ENCODE data around the gene TMEM141.
"Not testable (repeated sequence)": the region's sequence is repeated elsewhere in the genome, so short reads cannot be mapped to it uniquely, and the experiment has no call there.

The TMEM141 gene

DNA sequence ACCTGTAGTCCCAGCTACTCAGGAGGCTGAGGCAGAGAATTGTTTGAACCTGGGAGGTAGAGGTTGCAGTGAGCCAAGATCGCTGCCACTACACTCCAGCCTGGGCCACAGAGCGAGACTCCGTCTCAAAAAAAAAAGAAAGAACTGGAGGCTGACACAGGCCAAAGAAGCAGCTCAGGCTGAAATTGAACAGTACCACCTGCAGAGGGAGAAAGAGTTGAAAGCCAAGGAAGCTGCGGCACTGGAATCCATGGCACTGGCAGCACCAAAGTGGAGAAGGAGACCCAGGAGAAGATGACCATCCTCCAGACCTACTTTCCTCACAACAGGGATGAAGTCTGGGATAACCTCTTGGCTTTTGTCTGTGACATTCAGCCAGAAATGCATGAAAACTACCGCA, 11.3 kb upstream of the TMEM141 start:
- no peak for DNase-seq (ENCODE audit: extremely low read depth, low read depth)

DNA sequence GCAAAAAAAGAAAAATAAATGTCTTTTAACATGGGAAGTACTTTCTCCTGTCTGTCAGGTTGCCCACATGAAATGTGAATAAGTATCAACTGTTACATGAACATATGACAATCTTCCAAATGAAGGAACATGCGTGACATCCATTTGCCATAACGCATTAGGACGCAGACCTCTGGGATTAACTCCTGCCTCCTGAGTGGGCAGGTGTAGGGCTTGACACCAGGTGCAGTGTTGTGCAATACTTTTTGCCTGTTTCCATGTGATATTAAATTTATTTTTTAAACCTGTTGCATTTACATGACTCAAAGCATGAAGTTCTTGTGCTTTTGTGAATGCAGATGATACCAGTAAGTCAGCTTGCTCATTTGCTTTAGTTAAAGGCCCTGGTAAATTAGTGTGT, 8.7 kb upstream of the TMEM141 start:
- DNase-seq (ENCODE audit: extremely low read depth, low read depth) = no peak
- TF ChIP-seq, protein P1, sequence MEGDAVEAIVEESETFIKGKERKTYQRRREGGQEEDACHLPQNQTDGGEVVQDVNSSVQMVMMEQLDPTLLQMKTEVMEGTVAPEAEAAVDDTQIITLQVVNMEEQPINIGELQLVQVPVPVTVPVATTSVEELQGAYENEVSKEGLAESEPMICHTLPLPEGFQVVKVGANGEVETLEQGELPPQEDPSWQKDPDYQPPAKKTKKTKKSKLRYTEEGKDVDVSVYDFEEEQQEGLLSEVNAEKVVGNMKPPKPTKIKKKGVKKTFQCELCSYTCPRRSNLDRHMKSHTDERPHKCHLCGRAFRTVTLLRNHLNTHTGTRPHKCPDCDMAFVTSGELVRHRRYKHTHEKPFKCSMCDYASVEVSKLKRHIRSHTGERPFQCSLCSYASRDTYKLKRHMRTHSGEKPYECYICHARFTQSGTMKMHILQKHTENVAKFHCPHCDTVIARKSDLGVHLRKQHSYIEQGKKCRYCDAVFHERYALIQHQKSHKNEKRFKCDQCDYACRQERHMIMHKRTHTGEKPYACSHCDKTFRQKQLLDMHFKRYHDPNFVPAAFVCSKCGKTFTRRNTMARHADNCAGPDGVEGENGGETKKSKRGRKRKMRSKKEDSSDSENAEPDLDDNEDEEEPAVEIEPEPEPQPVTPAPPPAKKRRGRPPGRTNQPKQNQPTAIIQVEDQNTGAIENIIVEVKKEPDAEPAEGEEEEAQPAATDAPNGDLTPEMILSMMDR (IDR thresholded peaks at IDR 0.05; ENCODE audit: low read depth, low read length) = no peak

More for the DNA sequence above, 11.3 kb upstream of the TMEM141 start:
- TF ChIP-seq, protein P1 (IDR thresholded peaks at IDR 0.05; ENCODE audit: low read depth, low read length) = no peak

GRCh38 chr9:136784249-136784996, 6.7 kb upstream of the TMEM141 start:
- TF ChIP-seq, protein P1 (IDR thresholded peaks at IDR 0.05; ENCODE audit: low read depth, low read length) = peak; percentile 15; the same call in 1 of the 2 replicates
- no peak for DNase-seq (ENCODE audit: extremely low read depth, low read depth)

- TF ChIP-seq, protein P1 (IDR thresholded peaks at IDR 0.05; ENCODE audit: low read depth, low read length) = no peak
Measured at GRCh38 chr9:136784997-136785361, 6.2 kb upstream of the TMEM141 start.

DNA sequence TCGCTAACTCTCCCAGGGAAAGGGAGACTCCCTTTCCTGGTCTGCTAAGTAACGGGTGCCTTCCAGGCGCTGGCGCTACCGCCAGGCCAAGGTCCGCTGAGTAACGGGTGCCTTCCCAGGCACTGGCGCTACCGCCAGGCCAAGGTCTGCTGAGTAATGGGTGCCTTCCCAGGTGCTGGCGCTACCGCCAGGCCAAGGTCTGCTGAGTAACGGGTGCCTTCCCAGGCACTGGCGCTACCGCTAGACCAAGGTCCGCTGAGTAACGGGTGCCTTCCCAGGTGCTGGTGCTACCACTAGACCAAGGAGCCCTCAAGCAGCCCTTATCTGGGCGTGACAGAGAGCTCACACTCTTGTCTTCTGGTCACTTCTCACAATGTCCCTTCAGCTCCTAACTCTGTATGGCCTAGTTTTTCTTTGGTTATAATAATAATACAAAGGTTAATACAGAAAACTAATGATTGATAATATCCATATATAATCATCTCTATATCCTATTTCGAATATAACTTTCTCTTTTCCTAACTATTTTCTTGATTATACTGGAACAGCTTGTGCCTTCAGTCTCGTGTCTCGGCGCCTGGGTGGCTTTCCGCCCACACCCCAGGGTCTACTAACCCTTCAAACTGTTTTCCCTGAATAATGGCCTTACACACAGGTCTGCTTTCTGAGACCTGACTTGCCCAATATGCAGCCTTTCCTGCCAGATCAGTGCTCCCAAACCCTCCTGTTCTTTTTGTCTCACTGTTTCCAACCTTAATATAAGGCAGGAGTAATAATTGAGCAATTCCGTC, 5.4 kb upstream of the TMEM141 start:
- not testable (repeated sequence) for DNase-seq (ENCODE audit: extremely low read depth, low read depth)

More at GRCh38 chr9:136784997-136785361, 6.2 kb upstream of the TMEM141 start:
- no peak for DNase-seq (ENCODE audit: extremely low read depth, low read depth)

GRCh38 chr9:136786451-136786850, 4.7 kb upstream of the TMEM141 start:
- TF ChIP-seq, protein P1 (IDR thresholded peaks at IDR 0.05; ENCODE audit: low read depth, low read length) = no peak
- no peak for DNase-seq (ENCODE audit: extremely low read depth, low read depth)

DNA sequence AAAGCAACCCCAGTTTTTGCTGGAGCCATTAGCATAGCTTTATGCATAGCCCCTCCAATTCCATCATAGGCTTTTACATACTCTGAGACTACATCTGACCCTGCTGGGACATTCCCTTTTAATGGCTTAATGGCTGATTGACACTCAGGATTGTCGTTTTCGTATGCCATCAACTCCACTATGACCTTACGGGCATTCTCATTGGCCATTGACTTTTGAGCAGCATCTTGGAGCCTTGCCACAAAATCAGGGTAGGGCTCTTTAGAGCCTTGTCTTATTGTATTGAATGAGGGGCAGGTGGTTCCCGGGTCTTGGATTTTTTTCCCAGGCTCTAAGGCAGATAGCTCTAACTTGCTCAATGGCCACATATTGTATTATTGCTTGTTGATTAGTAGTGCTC, 4.2 kb upstream of the TMEM141 start:
- not testable (repeated sequence) for DNase-seq (ENCODE audit: extremely low read depth, low read depth)

GRCh38 chr9:136787690-136788400, 3.3 kb upstream of the TMEM141 start:
- TF ChIP-seq, protein P1 (IDR thresholded peaks at IDR 0.05; ENCODE audit: low read depth, low read length) = peak; percentile 70
- no peak for DNase-seq (ENCODE audit: extremely low read depth, low read depth)

- not testable (repeated sequence) for DNase-seq (ENCODE audit: extremely low read depth, low read depth)
Measured at GRCh38 chr9:136788644-136789522, 2.3 kb upstream of the TMEM141 start.
